Fibroblast of villous mesenchyme (primary cell): ENCODE measurements around the gene MAPK7. TPM values are rescaled to one million over a fixed set of nuclear protein-coding genes. Genes with fewer than 3 reads are reported as not detected.

Experiments
- DNase-seq: peaks from one replicate; pipeline ENCODE4 v3.0.0-alpha.2; 2010; ENCODE audit warnings: low read depth
- H3K4me3 ChIP-seq: 2 replicates; pipeline ENCODE4 v1.5.1; 2011; ENCODE audit warnings: low read depth, mild to moderate bottlenecking, low read length
- CTCF ChIP-seq: IDR thresholded peaks from 2 replicates; pipeline ENCODE4 v1.5.1; 2012; ENCODE audit warnings: low read depth, mild to moderate bottlenecking, low read length; ENCODE audit not compliant: insufficient read depth
- total RNA-seq: library from RNA; depleted of rRNA; stranded (reverse); fragments of >200 nt; gene quantifications from 2 replicates; pipeline ENCODE4 v1.2.3, GENCODE V29; 2012

MAPK7 gene
- total RNA-seq, 1 donor = 14.7 TPM

GRCh38 chr17:19332371-19333131, 45.7 kb upstream of the MAPK7 start:
- H3K4me3 ChIP-seq = no peak overlapping the region
- no peak for TF ChIP-seq CTCF
- DNase-seq = no peak

- H3K4me3 ChIP-seq = no peak overlapping the region
- no peak for TF ChIP-seq CTCF
- no peak for DNase-seq
These were observed 45.2 kb upstream of the MAPK7 start for GRCh38 chr17:19333132-19333440.

GRCh38 chr17:19333736-19334290, 44.5 kb upstream of the MAPK7 start:
- TF ChIP-seq CTCF = no peak
- no peak for DNase-seq
- no peak overlapping the region for H3K4me3 ChIP-seq

- no peak overlapping the region for H3K4me3 ChIP-seq
- no peak for DNase-seq
- TF ChIP-seq CTCF = no peak
These were observed 44.0 kb upstream of the MAPK7 start for GRCh38 chr17:19334331-19334730.

GRCh38 chr17:19335951-19336631, 42.2 kb upstream of the MAPK7 start:
- H3K4me3 ChIP-seq = no peak overlapping the region
- no peak for DNase-seq
- no peak for TF ChIP-seq CTCF

GRCh38 chr17:19336938-19337711, 41.2 kb upstream of the MAPK7 start:
- peak; percentile 30 for TF ChIP-seq CTCF
- peak; percentile 12 for DNase-seq
- no peak overlapping the region for H3K4me3 ChIP-seq
